Skeletal muscle tissue (tissue), 4 donors: ENCODE measurements around the gene COQ8B. TPM values are rescaled to one million over a fixed set of nuclear protein-coding genes. Genes with fewer than 3 reads are reported as not detected.

ENCODE experiments used
- H3K27ac ChIP-seq: one replicate; pipeline ENCODE4 v1.7.0; 2013; ENCODE audit warnings: mild to moderate bottlenecking, low read depth, low read length, inconsistent platforms
- H3K27me3 ChIP-seq, 3 donors: one replicate each; pipeline ENCODE4 v1.7.0; 2013; ENCODE audit warnings: low read length in 3 of 3; ENCODE audit not compliant: control insufficient read depth in 3 of 3, insufficient read depth in 3 of 3
- H3K36me3 ChIP-seq, 3 donors: one replicate each; pipeline ENCODE4 v1.7.0; 2013; ENCODE audit warnings: low read length in 3 of 3; ENCODE audit not compliant: control insufficient read depth in 3 of 3, insufficient read depth in 3 of 3
- H3K4me1 ChIP-seq, 3 donors: one replicate each; pipeline ENCODE4 v1.7.0; 2013; ENCODE audit warnings: low read length in 3 of 3, mild to moderate bottlenecking in 3 of 3; ENCODE audit not compliant: control insufficient read depth in 3 of 3, insufficient read depth in 3 of 3
- H3K4me3 ChIP-seq, 3 donors: one replicate each; pipeline ENCODE4 v1.7.0; 2013; ENCODE audit warnings: low read length in 3 of 3
- H3K9ac ChIP-seq, 3 donors: one replicate each; pipeline ENCODE4 v1.7.0; 2013; ENCODE audit warnings: low read length in 3 of 3, mild to moderate bottlenecking in 3 of 3, moderate library complexity in 2 of 3, low read depth in 1 of 3
- H3K9me3 ChIP-seq, 3 donors: one replicate each; pipeline ENCODE4 v1.7.0; 2013; ENCODE audit warnings: low read length in 3 of 3; ENCODE audit not compliant: control insufficient read depth in 3 of 3
- total RNA-seq: library from RNA; depleted of rRNA; stranded (reverse); fragments of >200 nt; gene quantifications from one replicate; pipeline ENCODE4 v1.2.3, GENCODE V29; 2014
- donor health status: Osteomylitis.

The COQ8B gene
- total RNA-seq, 1 donor from 2014 or later: 19.3 TPM

- Histone ChIP-seq H3K4me3 (peak overlapping the region; percentile 76 to 96 (median 91)), H3K36me3 (peaks cover 0 to 7% (median 0%) of the 10 kb centered on the region in 3 donors), H3K9me3 (no peaks in the 10 kb centered on the region), H3K9ac (peak overlapping the region; percentile 94 to 99 (median 94)), H3K27ac (peak overlapping the region; percentile 96), H3K27me3 (no peaks in the 10 kb centered on the region), H3K4me1 (peaks cover 44 to 58% (median 57%) of the 10 kb centered on the region in 3 donors)
Measured at GRCh38 chr19:40719414-40719894, 2.8 kb upstream of the COQ8B start.

- no peaks in the 10 kb centered on the region for H3K9me3 ChIP-seq
- peaks cover 47 to 61% (median 57%) of the 10 kb centered on the region in 3 donors for H3K4me1 ChIP-seq
- H3K36me3 ChIP-seq: peaks cover 0 to 3% (median 0%) of the 10 kb centered on the region in 3 donors
- H3K4me3 ChIP-seq: peak overlapping the region; percentile 76 to 96 (median 91)
- no peaks in the 10 kb centered on the region for H3K27me3 ChIP-seq
- peak overlapping the region; percentile 94 to 99 (median 94) for H3K9ac ChIP-seq
- peak overlapping the region; percentile 96 for H3K27ac ChIP-seq
Measured at GRCh38 chr19:40718774-40719391, 2.2 kb upstream of the COQ8B start.

- Histone ChIP-seq H3K9ac (peak overlapping the region; percentile 94 to 99 (median 94)), H3K4me3 (peak overlapping the region; percentile 76 to 96 (median 91)), H3K27ac (peak overlapping the region; percentile 96), H3K9me3 (no peaks in the 10 kb centered on the region), H3K4me1 (peaks cover 47 to 61% (median 57%) of the 10 kb centered on the region in 3 donors), H3K27me3 (no peaks in the 10 kb centered on the region), H3K36me3 (no peaks in the 10 kb centered on the region)
Measured at GRCh38 chr19:40717880-40718773, 1.4 kb upstream of the COQ8B start.

GRCh38 chr19:40717325-40717879 is 716 bp upstream of the COQ8B start:
- H3K9ac ChIP-seq: peak overlapping the region; percentile 94 to 99 (median 94)
- peaks cover 0 to 4% (median 4%) of the 10 kb centered on the region in 3 donors for H3K36me3 ChIP-seq
- H3K4me3 ChIP-seq: peak overlapping the region; percentile 76 to 96 (median 91)
- H3K4me1 ChIP-seq: peaks cover 46 to 61% (median 57%) of the 10 kb centered on the region in 3 donors
- H3K9me3 ChIP-seq: no peaks in the 10 kb centered on the region
- peak overlapping the region; percentile 96 for H3K27ac ChIP-seq
- no peaks in the 10 kb centered on the region for H3K27me3 ChIP-seq

- Histone ChIP-seq H3K27me3 (no peaks in the 10 kb centered on the region), H3K9me3 (no peaks in the 10 kb centered on the region), H3K4me1 (peaks cover 44 to 59% (median 55%) of the 10 kb centered on the region in 3 donors), H3K4me3 (peak overlapping the region; percentile 76 to 96 (median 91)), H3K36me3 (peaks cover 0 to 7% (median 6%) of the 10 kb centered on the region in 3 donors), H3K9ac (peak overlapping the region; percentile 94 to 99 (median 94)), H3K27ac (peak overlapping the region; percentile 96)
Measured at GRCh38 chr19:40716031-40716481, 630 bp downstream of the COQ8B start.

GRCh38 chr19:40714441-40715299 is 2.0 kb downstream of the COQ8B start:
- H3K9me3 ChIP-seq: no peaks in the 10 kb centered on the region
- peak overlapping the region; percentile 76 to 96 (median 91) for H3K4me3 ChIP-seq
- peaks cover 3 to 16% (median 10%) of the 10 kb centered on the region in 3 donors for H3K36me3 ChIP-seq
- H3K9ac ChIP-seq: peak overlapping the region; percentile 94 to 99 (median 94)
- H3K27ac ChIP-seq: peak overlapping the region; percentile 96
- H3K4me1 ChIP-seq: peaks cover 41 to 47% (median 43%) of the 10 kb centered on the region in 3 donors
- H3K27me3 ChIP-seq: no peaks in the 10 kb centered on the region

GRCh38 chr19:40713939-40714338 is 2.7 kb downstream of the COQ8B start:
- peak overlapping the region in 1 of 3 donors; percentile 76 for H3K4me3 ChIP-seq
- no peaks in the 10 kb centered on the region for H3K9me3 ChIP-seq
- H3K4me1 ChIP-seq: peaks cover 36 to 40% (median 36%) of the 10 kb centered on the region in 3 donors
- H3K27me3 ChIP-seq: no peaks in the 10 kb centered on the region
- peak overlapping the region in 1 of 3 donors; percentile 76 for H3K9ac ChIP-seq
- H3K36me3 ChIP-seq: peaks cover 4 to 18% (median 16%) of the 10 kb centered on the region in 3 donors
- H3K27ac ChIP-seq: peak overlapping the region; percentile 96

- H3K27ac ChIP-seq: no peak overlapping the region
- no peaks in the 10 kb centered on the region for H3K9me3 ChIP-seq
- peaks cover 15 to 40% (median 29%) of the 10 kb centered on the region in 3 donors for H3K36me3 ChIP-seq
- H3K27me3 ChIP-seq: no peaks in the 10 kb centered on the region
- H3K9ac ChIP-seq: no peak overlapping the region
- peaks cover 6 to 9% (median 6%) of the 10 kb centered on the region in 3 donors for H3K4me1 ChIP-seq
- no peak overlapping the region for H3K4me3 ChIP-seq
Measured at GRCh38 chr19:40709817-40710216, 6.9 kb downstream of the COQ8B start.

GRCh38 chr19:40707615-40708014 is 9.1 kb downstream of the COQ8B start:
- H3K27ac ChIP-seq: no peak overlapping the region
- peaks cover 31 to 53% (median 44%) of the 10 kb centered on the region in 3 donors for H3K36me3 ChIP-seq
- H3K27me3 ChIP-seq: no peaks in the 10 kb centered on the region
- H3K9me3 ChIP-seq: no peaks in the 10 kb centered on the region
- peaks cover 0 to 4% (median 0%) of the 10 kb centered on the region in 3 donors for H3K4me1 ChIP-seq
- no peak overlapping the region for H3K9ac ChIP-seq
- no peak overlapping the region for H3K4me3 ChIP-seq
